Left ventricle myocardium inferior (tissue), 1 donor: Measurements from ENCODE around the gene TIE1. TPM values are rescaled to one million over a fixed set of nuclear protein-coding genes. Genes with fewer than 3 reads are reported as not detected.

Experiments
- DNase-seq: peaks from one replicate; pipeline ENCODE4 v3.0.0-alpha.2; 2020
- H3K27ac ChIP-seq: fragments of 200-600 bp; replicated peaks from 2 replicates; pipeline ENCODE4 v1.8.0; 2021
- H3K27me3 ChIP-seq: fragments of 200-600 bp; 2 replicates; pipeline ENCODE4 v1.8.0; 2021; ENCODE audit warnings: low read depth
- H3K36me3 ChIP-seq: fragments of 200-600 bp; 2 replicates; pipeline ENCODE4 v1.8.0; 2021
- H3K4me1 ChIP-seq: fragments of 200-600 bp; 2 replicates; pipeline ENCODE4 v1.8.0; 2021
- H3K4me3 ChIP-seq: fragments of 200-600 bp; 2 replicates; pipeline ENCODE4 v1.8.0; 2021; ENCODE audit warnings: mild to moderate bottlenecking, moderate library complexity
- H3K9me3 ChIP-seq: fragments of 200-600 bp; replicated peaks from 2 replicates; pipeline ENCODE4 v1.8.0; 2021
- intact Hi-C: fragments of 100-400 bp; cut with micrococcal nuclease; formaldehyde crosslinking; loops from one replicate; pipeline ENCODE4 v1.11.0; 2022
- total RNA-seq: library from RNA; stranded (reverse); fragmentation: NEBNext Ultra II Directional; extraction: Animal tissue kit (Norgen Biotek cat#: 25700); gene quantifications from one replicate; pipeline ENCODE4 v1.2.1, GENCODE V29; 2021
- TF ChIP-seq, protein P1 (sequence below): fragments of 200-600 bp; IDR thresholded peaks from 2 replicates; pipeline ENCODE4 v1.8.0; 2021; ENCODE audit warnings: antibody characterized with exemption, mild to moderate bottlenecking, borderline replicate concordance
- donor health status: DM: no; HTN: yes; CAD: no; lungs with severe emphysema.

The TIE1 gene
- total RNA-seq, 1 donor from 2014 or later, result 25.1 TPM

DNA sequence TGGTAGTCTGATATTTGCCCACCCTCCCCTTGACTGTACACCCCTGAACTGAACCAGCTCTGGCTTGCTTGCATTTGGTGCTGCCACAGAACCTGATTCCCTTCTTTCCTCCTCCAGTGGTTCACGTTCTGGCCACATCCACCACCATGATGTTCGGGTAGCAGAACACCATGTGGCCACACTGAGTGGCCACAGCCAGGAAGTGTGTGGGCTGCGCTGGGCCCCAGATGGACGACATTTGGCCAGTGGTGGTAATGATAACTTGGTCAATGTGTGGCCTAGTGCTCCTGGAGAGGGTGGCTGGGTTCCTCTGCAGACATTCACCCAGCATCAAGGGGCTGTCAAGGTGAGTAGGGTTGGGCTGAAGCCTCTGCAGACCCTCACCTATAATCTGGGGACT lies 59.8 kb downstream of the TIE1 start:
- DNase-seq, result no peak
- H3K36me3 ChIP-seq, result peaks cover 49% of the 10 kb centered on the region
- TF ChIP-seq, protein P1, sequence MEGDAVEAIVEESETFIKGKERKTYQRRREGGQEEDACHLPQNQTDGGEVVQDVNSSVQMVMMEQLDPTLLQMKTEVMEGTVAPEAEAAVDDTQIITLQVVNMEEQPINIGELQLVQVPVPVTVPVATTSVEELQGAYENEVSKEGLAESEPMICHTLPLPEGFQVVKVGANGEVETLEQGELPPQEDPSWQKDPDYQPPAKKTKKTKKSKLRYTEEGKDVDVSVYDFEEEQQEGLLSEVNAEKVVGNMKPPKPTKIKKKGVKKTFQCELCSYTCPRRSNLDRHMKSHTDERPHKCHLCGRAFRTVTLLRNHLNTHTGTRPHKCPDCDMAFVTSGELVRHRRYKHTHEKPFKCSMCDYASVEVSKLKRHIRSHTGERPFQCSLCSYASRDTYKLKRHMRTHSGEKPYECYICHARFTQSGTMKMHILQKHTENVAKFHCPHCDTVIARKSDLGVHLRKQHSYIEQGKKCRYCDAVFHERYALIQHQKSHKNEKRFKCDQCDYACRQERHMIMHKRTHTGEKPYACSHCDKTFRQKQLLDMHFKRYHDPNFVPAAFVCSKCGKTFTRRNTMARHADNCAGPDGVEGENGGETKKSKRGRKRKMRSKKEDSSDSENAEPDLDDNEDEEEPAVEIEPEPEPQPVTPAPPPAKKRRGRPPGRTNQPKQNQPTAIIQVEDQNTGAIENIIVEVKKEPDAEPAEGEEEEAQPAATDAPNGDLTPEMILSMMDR, result no peak
- no peaks in the 10 kb centered on the region for H3K9me3 ChIP-seq
- no peak overlapping the region for H3K27ac ChIP-seq
- intact Hi-C loops, result no loop called here
- H3K4me1 ChIP-seq, result peaks cover 21% of the 10 kb centered on the region
- no peaks in the 10 kb centered on the region for H3K27me3 ChIP-seq
- H3K4me3 ChIP-seq, result no peak overlapping the region

DNA sequence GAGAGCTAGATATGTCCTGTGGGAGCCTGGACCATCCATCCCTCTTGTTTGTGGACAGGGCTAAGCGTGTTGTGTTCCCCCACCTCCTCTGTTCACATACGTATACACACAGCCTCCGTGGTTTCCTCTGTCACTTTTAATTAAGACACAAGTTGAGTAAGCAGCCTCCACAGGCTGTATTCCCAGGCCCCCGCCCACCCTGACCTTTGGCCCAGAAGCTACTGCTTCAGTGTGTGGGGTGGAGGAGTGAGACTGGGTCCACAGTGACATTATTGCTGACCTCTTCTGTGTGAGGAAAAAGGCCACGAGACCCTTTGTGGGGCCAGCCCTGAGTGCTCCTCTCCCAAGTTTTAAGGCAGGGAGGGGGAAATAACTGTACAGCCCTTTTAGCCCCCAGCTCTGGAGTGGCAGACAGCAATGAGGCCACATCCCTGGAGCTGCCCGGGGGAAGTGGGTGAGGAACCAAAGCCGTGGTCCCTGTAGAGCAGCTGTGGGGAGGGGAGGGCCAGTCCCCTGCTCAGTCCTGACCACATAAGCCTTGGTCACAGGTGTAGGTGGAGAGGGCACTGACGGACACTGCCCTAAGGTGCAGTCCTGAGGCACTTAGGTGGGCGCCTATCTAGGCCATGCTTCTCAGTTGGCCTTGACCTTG lies 62.6 kb downstream of the TIE1 start:
- Histone ChIP-seq H3K27me3 (no peaks in the 10 kb centered on the region), H3K4me1 (peaks cover 36% of the 10 kb centered on the region), H3K36me3 (peaks cover 49% of the 10 kb centered on the region), H3K27ac (no peak overlapping the region), H3K9me3 (no peaks in the 10 kb centered on the region), H3K4me3 (no peak overlapping the region)
- intact Hi-C loops, result no loop called here
- DNase-seq, result no peak
- TF ChIP-seq, protein P1, result no peak

GRCh38 chr1:43363935-43364525 lies 63.2 kb downstream of the TIE1 start:
- Histone ChIP-seq H3K27me3 (no peaks in the 10 kb centered on the region), H3K9me3 (no peaks in the 10 kb centered on the region), H3K36me3 (peaks cover 49% of the 10 kb centered on the region), H3K4me1 (peaks cover 39% of the 10 kb centered on the region), H3K4me3 (no peak overlapping the region), H3K27ac (no peak overlapping the region)
- TF ChIP-seq, protein P1, result no peak
- intact Hi-C loops, result no loop called here
- DNase-seq, result no peak

GRCh38 chr1:43365678-43366077 lies 64.9 kb downstream of the TIE1 start:
- H3K27ac ChIP-seq, result peak overlapping the region; percentile 98
- intact Hi-C loops, result no loop called here
- TF ChIP-seq, protein P1, result no peak
- no peaks in the 10 kb centered on the region for H3K27me3 ChIP-seq
- H3K4me3 ChIP-seq, result peak overlapping the region; percentile 95
- peaks cover 46% of the 10 kb centered on the region for H3K4me1 ChIP-seq
- peaks cover 49% of the 10 kb centered on the region for H3K36me3 ChIP-seq
- no peak for DNase-seq
- H3K9me3 ChIP-seq, result no peaks in the 10 kb centered on the region

DNA sequence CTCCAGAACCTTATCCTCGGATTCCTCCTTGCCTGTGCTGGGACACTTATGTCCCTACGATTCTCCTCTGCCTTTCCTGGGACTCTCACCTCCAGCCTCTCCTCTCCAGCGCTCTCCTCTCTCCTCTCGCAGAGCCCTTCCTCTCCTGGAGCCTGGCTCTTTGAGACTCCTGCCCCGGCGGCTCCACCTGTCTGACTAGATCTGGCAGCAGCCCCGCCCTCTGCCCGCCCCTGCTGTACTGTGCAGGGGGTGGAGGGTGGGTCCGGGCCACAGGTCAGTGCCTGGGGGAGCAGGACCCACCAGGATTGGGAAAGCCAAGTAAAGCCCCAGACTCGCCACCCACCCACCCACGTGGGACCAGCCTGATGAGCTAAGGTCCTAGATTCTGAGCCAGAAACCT lies 65.4 kb downstream of the TIE1 start:
- no peaks in the 10 kb centered on the region for H3K9me3 ChIP-seq
- H3K27ac ChIP-seq, result peak overlapping the region; percentile 98
- H3K27me3 ChIP-seq, result no peaks in the 10 kb centered on the region
- H3K36me3 ChIP-seq, result peaks cover 45% of the 10 kb centered on the region
- TF ChIP-seq, protein P1, result no peak
- intact Hi-C loops, result no loop called here
- peak overlapping the region; percentile 95 for H3K4me3 ChIP-seq
- peaks cover 46% of the 10 kb centered on the region for H3K4me1 ChIP-seq
- peak; percentile 18 for DNase-seq
